WTC11 (cell line): Measurements from ENCODE around the gene HYAL1. TPM values are rescaled to one million over a fixed set of nuclear protein-coding genes. Genes with fewer than 3 reads are reported as not detected.

Experiments
- ESRRA ChIP-seq: sonication (generic); formaldehyde crosslinking; IDR thresholded peaks from 2 replicates; pipeline ENCODE4 v1.8.1; 2022; ENCODE audit warnings: mild to moderate bottlenecking, missing genetic modification reagents, borderline replicate concordance
- ETV6 ChIP-seq: sonication (generic); formaldehyde crosslinking; IDR thresholded peaks from 2 replicates; pipeline ENCODE4 v1.8.1; 2022; ENCODE audit warnings: mild to moderate bottlenecking, missing genetic modification reagents
- FOXJ3 ChIP-seq: sonication (generic); formaldehyde crosslinking; IDR thresholded peaks from 2 replicates; pipeline ENCODE4 v1.9.0; 2021; ENCODE audit warnings: missing genetic modification reagents, mild to moderate bottlenecking, borderline replicate concordance
- GABPB1 ChIP-seq: sonication (generic); formaldehyde crosslinking; IDR thresholded peaks from 2 replicates; pipeline ENCODE4 v1.8.1; 2023; ENCODE audit warnings: mild to moderate bottlenecking, missing genetic modification reagents
- IRF2 ChIP-seq: sonication (generic); formaldehyde crosslinking; IDR thresholded peaks from 2 replicates; pipeline ENCODE4 v1.8.0; 2022; ENCODE audit warnings: low read depth, missing genetic modification reagents, borderline replicate concordance
- NFATC4 ChIP-seq: fragments of 250-450 bp; sonication (Bioruptor Pico); IDR thresholded peaks from 2 replicates; pipeline ENCODE4 v1.9.0; 2021; ENCODE audit warnings: mild to moderate bottlenecking
- NFYB ChIP-seq: sonication (generic); formaldehyde crosslinking; conservative IDR thresholded peaks from 2 replicates; pipeline ENCODE4 v1.8.0; 2022; ENCODE audit warnings: low read depth, missing genetic modification reagents
- PRRX2 ChIP-seq: fragments of 250-450 bp; sonication (Bioruptor Pico); IDR thresholded peaks from 2 replicates; pipeline ENCODE4 v1.8.0; 2021; ENCODE audit warnings: mild to moderate bottlenecking
- RELA ChIP-seq: sonication (generic); formaldehyde crosslinking; IDR thresholded peaks from 2 replicates; pipeline ENCODE4 v1.8.1; 2022; ENCODE audit warnings: missing genetic modification reagents, mild to moderate bottlenecking, borderline replicate concordance
- SP1 ChIP-seq: sonication (generic); formaldehyde crosslinking; conservative IDR thresholded peaks from 2 replicates; pipeline ENCODE4 v1.8.1; 2022; ENCODE audit warnings: missing genetic modification reagents
- TEAD1 ChIP-seq: sonication (generic); formaldehyde crosslinking; IDR thresholded peaks from 2 replicates; pipeline ENCODE4 v1.8.0; 2022; ENCODE audit warnings: mild to moderate bottlenecking, missing genetic modification reagents
- TP53 ChIP-seq: sonication (generic); formaldehyde crosslinking; IDR thresholded peaks from 2 replicates; pipeline ENCODE4 v1.8.1; 2023; ENCODE audit warnings: mild to moderate bottlenecking, missing genetic modification reagents
- total RNA-seq: library from RNA; stranded (reverse); gene quantifications from 3 replicates; pipeline ENCODE4 v1.2.3, GENCODE V29; 2021
- TF ChIP-seq, protein P1 (sequence below): fragments of 250-450 bp; sonication (Bioruptor Pico); IDR thresholded peaks from 2 replicates; pipeline ENCODE4 v1.8.0; 2021; ENCODE audit warnings: mild to moderate bottlenecking
- TF ChIP-seq, protein P2 (sequence below): sonication (generic); formaldehyde crosslinking; conservative IDR thresholded peaks from 2 replicates; pipeline ENCODE4 v1.8.1; 2022; ENCODE audit warnings: mild to moderate bottlenecking, missing genetic modification reagents
- TF ChIP-seq, protein P3 (sequence below): sonication (generic); formaldehyde crosslinking; IDR thresholded peaks from 2 replicates; pipeline ENCODE4 v1.8.1; 2023; ENCODE audit warnings: mild to moderate bottlenecking, missing genetic modification reagents, moderate library complexity
- TF ChIP-seq, protein P4 (sequence below): fragments of 250-450 bp; sonication (Bioruptor Pico); IDR thresholded peaks from 2 replicates; pipeline ENCODE4 v1.9.0; 2021; ENCODE audit warnings: mild to moderate bottlenecking, borderline replicate concordance
- TF ChIP-seq, protein P5 (sequence below): sonication (generic); formaldehyde crosslinking; IDR thresholded peaks from 2 replicates; pipeline ENCODE4 v1.8.0; 2023; ENCODE audit warnings: missing genetic modification reagents, mild to moderate bottlenecking, borderline replicate concordance
- TF ChIP-seq, protein P6 (sequence below): sonication (generic); formaldehyde crosslinking; IDR thresholded peaks from 2 replicates; pipeline ENCODE4 v1.8.1; 2023; ENCODE audit warnings: mild to moderate bottlenecking, missing genetic modification reagents
- TF ChIP-seq, protein P7 (sequence below): sonication (generic); formaldehyde crosslinking; IDR thresholded peaks from 2 replicates; pipeline ENCODE4 v1.8.1; 2023; ENCODE audit warnings: mild to moderate bottlenecking, missing genetic modification reagents, borderline replicate concordance

HYAL1 gene
- total RNA-seq, 1 experiment from 2014 or later = 3.4 TPM

DNA sequence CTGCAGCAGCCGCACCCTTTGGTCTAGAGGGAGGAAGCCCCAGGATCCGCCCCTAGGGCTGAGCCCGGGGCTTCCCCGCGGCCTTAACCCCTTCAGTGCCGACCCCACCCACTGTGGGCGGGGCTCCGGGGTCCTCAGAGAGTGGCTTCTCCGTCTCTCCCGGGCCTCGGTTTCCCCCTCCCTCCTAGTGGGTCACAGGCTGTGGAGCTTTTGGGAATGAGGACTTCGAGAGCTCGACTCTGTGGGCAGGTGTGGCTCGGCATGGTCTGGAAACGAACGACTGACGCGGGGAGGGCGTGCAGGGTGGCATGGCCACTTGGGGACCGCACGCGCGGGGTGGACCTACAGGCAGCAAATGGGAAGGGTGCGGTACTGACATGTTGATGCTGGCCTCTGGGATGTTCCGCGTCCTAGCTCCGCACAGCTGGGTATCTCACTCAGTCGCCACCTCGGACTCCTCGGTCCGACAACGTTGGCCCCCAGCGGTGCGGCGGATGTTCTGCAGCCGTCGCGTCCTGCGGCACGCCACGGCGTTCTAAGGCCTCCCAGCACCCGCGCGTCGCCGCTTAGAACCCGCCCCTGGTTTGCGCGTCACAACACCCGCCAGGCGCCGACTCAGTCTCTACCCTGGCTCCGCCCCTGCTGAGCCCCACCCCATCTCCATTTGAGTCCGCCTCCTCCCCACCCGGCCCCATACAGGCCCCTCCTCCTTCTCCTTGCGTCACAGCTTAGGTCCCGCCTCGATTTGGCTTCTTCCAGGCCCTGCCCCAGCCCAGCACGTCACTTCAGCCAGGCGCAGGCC lies 4.3 kb downstream of the HYAL1 start, which contains the start of the genes HYAL3 and NAA80 (continued):
- 0 out of 2 replicates have a peak, but pooled peaks have one; percentile 34 for TF ChIP-seq TEAD1 (CRISPR knock-in tag)
- no peak for TF ChIP-seq PRRX2
- 0 out of 2 replicates have a peak, but pooled peaks have one; percentile 33 for TF ChIP-seq NFYB (CRISPR knock-in tag)
- TF ChIP-seq, protein P1, sequence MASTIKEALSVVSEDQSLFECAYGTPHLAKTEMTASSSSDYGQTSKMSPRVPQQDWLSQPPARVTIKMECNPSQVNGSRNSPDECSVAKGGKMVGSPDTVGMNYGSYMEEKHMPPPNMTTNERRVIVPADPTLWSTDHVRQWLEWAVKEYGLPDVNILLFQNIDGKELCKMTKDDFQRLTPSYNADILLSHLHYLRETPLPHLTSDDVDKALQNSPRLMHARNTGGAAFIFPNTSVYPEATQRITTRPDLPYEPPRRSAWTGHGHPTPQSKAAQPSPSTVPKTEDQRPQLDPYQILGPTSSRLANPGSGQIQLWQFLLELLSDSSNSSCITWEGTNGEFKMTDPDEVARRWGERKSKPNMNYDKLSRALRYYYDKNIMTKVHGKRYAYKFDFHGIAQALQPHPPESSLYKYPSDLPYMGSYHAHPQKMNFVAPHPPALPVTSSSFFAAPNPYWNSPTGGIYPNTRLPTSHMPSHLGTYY = 0 out of 2 replicates have a peak, but pooled peaks have one; percentile 19
- peak; percentile 64; the same call in 1 of the 2 replicates for TF ChIP-seq SP1 (CRISPR knock-in tag)
- TF ChIP-seq ESRRA (CRISPR knock-in tag) = peak; percentile 72; the same call in 1 of the 2 replicates
- TF ChIP-seq, protein P2, sequence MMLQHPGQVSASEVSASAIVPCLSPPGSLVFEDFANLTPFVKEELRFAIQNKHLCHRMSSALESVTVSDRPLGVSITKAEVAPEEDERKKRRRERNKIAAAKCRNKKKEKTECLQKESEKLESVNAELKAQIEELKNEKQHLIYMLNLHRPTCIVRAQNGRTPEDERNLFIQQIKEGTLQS (CRISPR knock-in tag) = no peak
- no peak for TF ChIP-seq TP53 (CRISPR knock-in tag)
- TF ChIP-seq, protein P3, sequence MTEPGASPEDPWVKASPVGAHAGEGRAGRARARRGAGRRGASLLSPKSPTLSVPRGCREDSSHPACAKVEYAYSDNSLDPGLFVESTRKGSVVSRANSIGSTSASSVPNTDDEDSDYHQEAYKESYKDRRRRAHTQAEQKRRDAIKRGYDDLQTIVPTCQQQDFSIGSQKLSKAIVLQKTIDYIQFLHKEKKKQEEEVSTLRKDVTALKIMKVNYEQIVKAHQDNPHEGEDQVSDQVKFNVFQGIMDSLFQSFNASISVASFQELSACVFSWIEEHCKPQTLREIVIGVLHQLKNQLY (CRISPR knock-in tag) = no peak
- 0 out of 2 replicates have a peak, but pooled peaks have one; percentile 35 for TF ChIP-seq GABPB1
- TF ChIP-seq, protein P4, sequence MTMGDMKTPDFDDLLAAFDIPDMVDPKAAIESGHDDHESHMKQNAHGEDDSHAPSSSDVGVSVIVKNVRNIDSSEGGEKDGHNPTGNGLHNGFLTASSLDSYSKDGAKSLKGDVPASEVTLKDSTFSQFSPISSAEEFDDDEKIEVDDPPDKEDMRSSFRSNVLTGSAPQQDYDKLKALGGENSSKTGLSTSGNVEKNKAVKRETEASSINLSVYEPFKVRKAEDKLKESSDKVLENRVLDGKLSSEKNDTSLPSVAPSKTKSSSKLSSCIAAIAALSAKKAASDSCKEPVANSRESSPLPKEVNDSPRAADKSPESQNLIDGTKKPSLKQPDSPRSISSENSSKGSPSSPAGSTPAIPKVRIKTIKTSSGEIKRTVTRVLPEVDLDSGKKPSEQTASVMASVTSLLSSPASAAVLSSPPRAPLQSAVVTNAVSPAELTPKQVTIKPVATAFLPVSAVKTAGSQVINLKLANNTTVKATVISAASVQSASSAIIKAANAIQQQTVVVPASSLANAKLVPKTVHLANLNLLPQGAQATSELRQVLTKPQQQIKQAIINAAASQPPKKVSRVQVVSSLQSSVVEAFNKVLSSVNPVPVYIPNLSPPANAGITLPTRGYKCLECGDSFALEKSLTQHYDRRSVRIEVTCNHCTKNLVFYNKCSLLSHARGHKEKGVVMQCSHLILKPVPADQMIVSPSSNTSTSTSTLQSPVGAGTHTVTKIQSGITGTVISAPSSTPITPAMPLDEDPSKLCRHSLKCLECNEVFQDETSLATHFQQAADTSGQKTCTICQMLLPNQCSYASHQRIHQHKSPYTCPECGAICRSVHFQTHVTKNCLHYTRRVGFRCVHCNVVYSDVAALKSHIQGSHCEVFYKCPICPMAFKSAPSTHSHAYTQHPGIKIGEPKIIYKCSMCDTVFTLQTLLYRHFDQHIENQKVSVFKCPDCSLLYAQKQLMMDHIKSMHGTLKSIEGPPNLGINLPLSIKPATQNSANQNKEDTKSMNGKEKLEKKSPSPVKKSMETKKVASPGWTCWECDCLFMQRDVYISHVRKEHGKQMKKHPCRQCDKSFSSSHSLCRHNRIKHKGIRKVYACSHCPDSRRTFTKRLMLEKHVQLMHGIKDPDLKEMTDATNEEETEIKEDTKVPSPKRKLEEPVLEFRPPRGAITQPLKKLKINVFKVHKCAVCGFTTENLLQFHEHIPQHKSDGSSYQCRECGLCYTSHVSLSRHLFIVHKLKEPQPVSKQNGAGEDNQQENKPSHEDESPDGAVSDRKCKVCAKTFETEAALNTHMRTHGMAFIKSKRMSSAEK (CRISPR knock-in tag) = no peak
- TF ChIP-seq NFATC4 (CRISPR knock-in tag) = no peak
- no peak; the same call in 1 of the 2 replicates for TF ChIP-seq RELA (CRISPR knock-in tag)
- TF ChIP-seq, protein P5, sequence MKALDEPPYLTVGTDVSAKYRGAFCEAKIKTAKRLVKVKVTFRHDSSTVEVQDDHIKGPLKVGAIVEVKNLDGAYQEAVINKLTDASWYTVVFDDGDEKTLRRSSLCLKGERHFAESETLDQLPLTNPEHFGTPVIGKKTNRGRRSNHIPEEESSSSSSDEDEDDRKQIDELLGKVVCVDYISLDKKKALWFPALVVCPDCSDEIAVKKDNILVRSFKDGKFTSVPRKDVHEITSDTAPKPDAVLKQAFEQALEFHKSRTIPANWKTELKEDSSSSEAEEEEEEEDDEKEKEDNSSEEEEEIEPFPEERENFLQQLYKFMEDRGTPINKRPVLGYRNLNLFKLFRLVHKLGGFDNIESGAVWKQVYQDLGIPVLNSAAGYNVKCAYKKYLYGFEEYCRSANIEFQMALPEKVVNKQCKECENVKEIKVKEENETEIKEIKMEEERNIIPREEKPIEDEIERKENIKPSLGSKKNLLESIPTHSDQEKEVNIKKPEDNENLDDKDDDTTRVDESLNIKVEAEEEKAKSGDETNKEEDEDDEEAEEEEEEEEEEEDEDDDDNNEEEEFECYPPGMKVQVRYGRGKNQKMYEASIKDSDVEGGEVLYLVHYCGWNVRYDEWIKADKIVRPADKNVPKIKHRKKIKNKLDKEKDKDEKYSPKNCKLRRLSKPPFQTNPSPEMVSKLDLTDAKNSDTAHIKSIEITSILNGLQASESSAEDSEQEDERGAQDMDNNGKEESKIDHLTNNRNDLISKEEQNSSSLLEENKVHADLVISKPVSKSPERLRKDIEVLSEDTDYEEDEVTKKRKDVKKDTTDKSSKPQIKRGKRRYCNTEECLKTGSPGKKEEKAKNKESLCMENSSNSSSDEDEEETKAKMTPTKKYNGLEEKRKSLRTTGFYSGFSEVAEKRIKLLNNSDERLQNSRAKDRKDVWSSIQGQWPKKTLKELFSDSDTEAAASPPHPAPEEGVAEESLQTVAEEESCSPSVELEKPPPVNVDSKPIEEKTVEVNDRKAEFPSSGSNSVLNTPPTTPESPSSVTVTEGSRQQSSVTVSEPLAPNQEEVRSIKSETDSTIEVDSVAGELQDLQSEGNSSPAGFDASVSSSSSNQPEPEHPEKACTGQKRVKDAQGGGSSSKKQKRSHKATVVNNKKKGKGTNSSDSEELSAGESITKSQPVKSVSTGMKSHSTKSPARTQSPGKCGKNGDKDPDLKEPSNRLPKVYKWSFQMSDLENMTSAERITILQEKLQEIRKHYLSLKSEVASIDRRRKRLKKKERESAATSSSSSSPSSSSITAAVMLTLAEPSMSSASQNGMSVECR = peak; percentile 30; the same call in 1 of the 2 replicates
- TF ChIP-seq FOXJ3 (CRISPR knock-in tag) = no peak
- no peak for TF ChIP-seq IRF2
- peak; percentile 65; the same call in 1 of the 2 replicates for TF ChIP-seq ETV6
- TF ChIP-seq, protein P6, sequence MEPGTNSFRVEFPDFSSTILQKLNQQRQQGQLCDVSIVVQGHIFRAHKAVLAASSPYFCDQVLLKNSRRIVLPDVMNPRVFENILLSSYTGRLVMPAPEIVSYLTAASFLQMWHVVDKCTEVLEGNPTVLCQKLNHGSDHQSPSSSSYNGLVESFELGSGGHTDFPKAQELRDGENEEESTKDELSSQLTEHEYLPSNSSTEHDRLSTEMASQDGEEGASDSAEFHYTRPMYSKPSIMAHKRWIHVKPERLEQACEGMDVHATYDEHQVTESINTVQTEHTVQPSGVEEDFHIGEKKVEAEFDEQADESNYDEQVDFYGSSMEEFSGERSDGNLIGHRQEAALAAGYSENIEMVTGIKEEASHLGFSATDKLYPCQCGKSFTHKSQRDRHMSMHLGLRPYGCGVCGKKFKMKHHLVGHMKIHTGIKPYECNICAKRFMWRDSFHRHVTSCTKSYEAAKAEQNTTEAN (CRISPR knock-in tag) = no peak
- TF ChIP-seq, protein P7, sequence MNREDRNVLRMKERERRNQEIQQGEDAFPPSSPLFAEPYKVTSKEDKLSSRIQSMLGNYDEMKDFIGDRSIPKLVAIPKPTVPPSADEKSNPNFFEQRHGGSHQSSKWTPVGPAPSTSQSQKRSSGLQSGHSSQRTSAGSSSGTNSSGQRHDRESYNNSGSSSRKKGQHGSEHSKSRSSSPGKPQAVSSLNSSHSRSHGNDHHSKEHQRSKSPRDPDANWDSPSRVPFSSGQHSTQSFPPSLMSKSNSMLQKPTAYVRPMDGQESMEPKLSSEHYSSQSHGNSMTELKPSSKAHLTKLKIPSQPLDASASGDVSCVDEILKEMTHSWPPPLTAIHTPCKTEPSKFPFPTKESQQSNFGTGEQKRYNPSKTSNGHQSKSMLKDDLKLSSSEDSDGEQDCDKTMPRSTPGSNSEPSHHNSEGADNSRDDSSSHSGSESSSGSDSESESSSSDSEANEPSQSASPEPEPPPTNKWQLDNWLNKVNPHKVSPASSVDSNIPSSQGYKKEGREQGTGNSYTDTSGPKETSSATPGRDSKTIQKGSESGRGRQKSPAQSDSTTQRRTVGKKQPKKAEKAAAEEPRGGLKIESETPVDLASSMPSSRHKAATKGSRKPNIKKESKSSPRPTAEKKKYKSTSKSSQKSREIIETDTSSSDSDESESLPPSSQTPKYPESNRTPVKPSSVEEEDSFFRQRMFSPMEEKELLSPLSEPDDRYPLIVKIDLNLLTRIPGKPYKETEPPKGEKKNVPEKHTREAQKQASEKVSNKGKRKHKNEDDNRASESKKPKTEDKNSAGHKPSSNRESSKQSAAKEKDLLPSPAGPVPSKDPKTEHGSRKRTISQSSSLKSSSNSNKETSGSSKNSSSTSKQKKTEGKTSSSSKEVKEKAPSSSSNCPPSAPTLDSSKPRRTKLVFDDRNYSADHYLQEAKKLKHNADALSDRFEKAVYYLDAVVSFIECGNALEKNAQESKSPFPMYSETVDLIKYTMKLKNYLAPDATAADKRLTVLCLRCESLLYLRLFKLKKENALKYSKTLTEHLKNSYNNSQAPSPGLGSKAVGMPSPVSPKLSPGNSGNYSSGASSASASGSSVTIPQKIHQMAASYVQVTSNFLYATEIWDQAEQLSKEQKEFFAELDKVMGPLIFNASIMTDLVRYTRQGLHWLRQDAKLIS = no peak
